ENCODE data around the gene CPOX. TPM values are rescaled to one million over a fixed set of nuclear protein-coding genes. Genes with fewer than 3 reads are reported as not detected.

CPOX gene
- total RNA-seq, 1 donor from 2014 or later = 34.8 TPM

GRCh38 chr3:98574132-98574531 lies 19.3 kb downstream of the CPOX start:
- no peaks in the 10 kb centered on the region for H3K4me1 ChIP-seq
- no peaks in the 10 kb centered on the region for H3K9me3 ChIP-seq
- H3K27ac ChIP-seq = no peak overlapping the region
- intact Hi-C loops (cut with DNase I) = no loop called here
- H3K4me3 ChIP-seq = no peak overlapping the region
- DNase-seq (ENCODE audit: low spot score in 2 of 2) = no peak
- no peak for TF ChIP-seq CTCF (IDR thresholded peaks at IDR 0.05)
- peaks cover 10 to 22% of the 10 kb centered on the region in 2 donors for H3K36me3 ChIP-seq
- H3K27me3 ChIP-seq = no peaks in the 10 kb centered on the region

GRCh38 chr3:98573181-98573728 lies 20.2 kb downstream of the CPOX start:
- no peaks in the 10 kb centered on the region for H3K27me3 ChIP-seq
- no peak overlapping the region for H3K4me3 ChIP-seq
- H3K4me1 ChIP-seq = no peaks in the 10 kb centered on the region
- no peak for DNase-seq (ENCODE audit: low spot score in 2 of 2)
- no peaks in the 10 kb centered on the region for H3K9me3 ChIP-seq
- TF ChIP-seq CTCF (IDR thresholded peaks at IDR 0.05) = peak in 1 of 3 experiments; percentile 22
- H3K36me3 ChIP-seq = peaks cover 9 to 15% of the 10 kb centered on the region in 2 donors
- H3K27ac ChIP-seq = no peak overlapping the region
- intact Hi-C loops (cut with DNase I) = no loop called here

- intact Hi-C loops (cut with DNase I) = no loop called here
- DNase-seq (ENCODE audit: low spot score in 2 of 2) = no peak
Measured at GRCh38 chr3:98568402-98568801, 25.0 kb downstream of the CPOX start.

GRCh38 chr3:98567666-98568270 lies 25.6 kb downstream of the CPOX start:
- no peak for TF ChIP-seq CTCF (IDR thresholded peaks at IDR 0.05)
- no peaks in the 10 kb centered on the region for H3K9me3 ChIP-seq
- no peak overlapping the region for H3K27ac ChIP-seq
- intact Hi-C loops (cut with DNase I) = no loop called here
- H3K27me3 ChIP-seq = no peaks in the 10 kb centered on the region
- no peak overlapping the region for H3K4me3 ChIP-seq
- no peaks in the 10 kb centered on the region for H3K4me1 ChIP-seq
- no peak for DNase-seq (ENCODE audit: low spot score in 2 of 2)
- H3K36me3 ChIP-seq = no peaks in the 10 kb centered on the region

More at GRCh38 chr3:98568402-98568801, 25.0 kb downstream of the CPOX start:
- H3K27me3 ChIP-seq = no peaks in the 10 kb centered on the region
- H3K36me3 ChIP-seq = no peaks in the 10 kb centered on the region
- TF ChIP-seq CTCF (IDR thresholded peaks at IDR 0.05) = no peak
- H3K4me1 ChIP-seq = no peaks in the 10 kb centered on the region
- H3K27ac ChIP-seq = no peak overlapping the region
- no peaks in the 10 kb centered on the region for H3K9me3 ChIP-seq
- no peak overlapping the region for H3K4me3 ChIP-seq

GRCh38 chr3:98565843-98566242 lies 27.6 kb downstream of the CPOX start:
- H3K4me1 ChIP-seq = no peaks in the 10 kb centered on the region
- H3K36me3 ChIP-seq = no peaks in the 10 kb centered on the region
- intact Hi-C loops (cut with DNase I) = no loop called here
- no peak for DNase-seq (ENCODE audit: low spot score in 2 of 2)
- H3K27me3 ChIP-seq = no peaks in the 10 kb centered on the region
- H3K27ac ChIP-seq = no peak overlapping the region
- no peak overlapping the region for H3K4me3 ChIP-seq
- TF ChIP-seq CTCF (IDR thresholded peaks at IDR 0.05) = no peak
- no peaks in the 10 kb centered on the region for H3K9me3 ChIP-seq

All from ascending aorta (tissue), 2 donors.